H54 (cell line): ENCODE measurements around the gene ABCG2.
"Not testable (repeated sequence)": the region's sequence is repeated elsewhere in the genome, so short reads cannot be mapped to it uniquely, and the experiment has no call there.

Source experiments
- DNase-seq: peaks from one replicate; pipeline ENCODE4 v3.0.0; 2011; ENCODE audit warnings: low spot score, mixed read lengths; ENCODE audit not compliant: insufficient read length
- FAIRE-seq: peaks from 3 replicates; lab custom pipeline; 2011; peaks lifted over from hg19 to GRCh38; lab: Jason Lieb, UNC
- POLR2A ChIP-seq: IDR thresholded peaks from 2 replicates; pipeline ENCODE4 v1.6.1; 2011; ENCODE audit warnings: low read depth, mild to moderate bottlenecking, low read length

The ABCG2 gene

DNA sequence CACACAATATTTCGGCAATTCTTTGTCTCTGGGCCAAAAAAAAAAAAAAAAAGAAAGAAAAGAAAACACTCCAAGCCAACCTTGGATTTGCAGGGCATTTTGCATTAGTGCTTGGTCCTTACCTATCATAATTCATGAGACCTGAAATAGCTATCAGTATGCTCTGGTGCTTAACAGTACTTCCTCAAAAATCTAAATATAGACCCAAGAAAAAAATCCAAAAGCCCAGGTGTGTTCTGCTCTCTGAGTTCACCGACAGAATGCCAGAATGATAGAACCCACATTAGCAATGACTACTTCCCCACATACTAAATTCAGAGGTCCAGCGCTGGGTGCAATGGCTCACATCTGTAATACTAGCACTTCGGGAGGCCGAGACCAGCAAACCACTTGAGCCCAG, 42.9 kb downstream of the ABCG2 start:
- TF ChIP-seq POLR2A: no peak
- no peak for FAIRE-seq
- no peak for DNase-seq

DNA sequence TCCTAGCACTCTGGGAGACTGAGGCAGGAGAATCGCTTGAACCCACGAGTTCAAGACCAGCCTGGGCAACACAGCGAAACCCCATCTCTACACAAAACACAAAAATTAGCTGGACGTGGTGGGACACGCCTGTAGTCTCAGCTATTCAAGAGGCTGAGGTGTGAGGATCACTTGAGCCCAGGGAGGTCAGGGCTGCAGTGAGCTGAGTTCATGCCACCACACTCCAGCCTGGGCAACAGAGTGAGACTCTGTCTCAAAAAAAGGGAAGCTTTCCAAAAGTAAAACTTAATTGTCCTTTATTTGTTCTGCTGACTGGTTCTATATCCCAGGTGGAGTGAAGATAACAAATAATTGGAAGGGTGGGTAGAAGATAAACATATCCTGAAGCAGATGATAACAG, 45.6 kb downstream of the ABCG2 start:
- FAIRE-seq (no peak), DNase-seq (no peak)
- TF ChIP-seq POLR2A: no peak

DNA sequence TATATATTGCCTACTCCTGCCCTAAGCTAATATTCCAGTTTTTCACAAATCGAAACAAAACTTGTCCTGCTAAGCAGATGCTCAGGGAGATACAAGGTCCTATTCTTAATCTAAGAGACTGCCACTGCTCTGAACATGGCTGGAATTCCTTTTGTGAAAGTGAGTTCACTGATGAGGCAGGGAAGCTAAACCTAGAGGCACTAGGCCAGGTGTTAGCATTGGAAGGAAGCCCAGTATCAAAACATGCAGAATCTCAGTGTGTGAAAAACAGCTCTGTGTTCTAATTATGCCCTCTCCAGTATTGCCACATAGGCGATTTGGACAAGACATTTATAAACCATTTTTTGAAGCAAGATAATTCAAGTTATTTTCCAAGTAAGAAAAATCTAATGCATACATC, 47.6 kb downstream of the ABCG2 start:
- FAIRE-seq: no peak

DNA sequence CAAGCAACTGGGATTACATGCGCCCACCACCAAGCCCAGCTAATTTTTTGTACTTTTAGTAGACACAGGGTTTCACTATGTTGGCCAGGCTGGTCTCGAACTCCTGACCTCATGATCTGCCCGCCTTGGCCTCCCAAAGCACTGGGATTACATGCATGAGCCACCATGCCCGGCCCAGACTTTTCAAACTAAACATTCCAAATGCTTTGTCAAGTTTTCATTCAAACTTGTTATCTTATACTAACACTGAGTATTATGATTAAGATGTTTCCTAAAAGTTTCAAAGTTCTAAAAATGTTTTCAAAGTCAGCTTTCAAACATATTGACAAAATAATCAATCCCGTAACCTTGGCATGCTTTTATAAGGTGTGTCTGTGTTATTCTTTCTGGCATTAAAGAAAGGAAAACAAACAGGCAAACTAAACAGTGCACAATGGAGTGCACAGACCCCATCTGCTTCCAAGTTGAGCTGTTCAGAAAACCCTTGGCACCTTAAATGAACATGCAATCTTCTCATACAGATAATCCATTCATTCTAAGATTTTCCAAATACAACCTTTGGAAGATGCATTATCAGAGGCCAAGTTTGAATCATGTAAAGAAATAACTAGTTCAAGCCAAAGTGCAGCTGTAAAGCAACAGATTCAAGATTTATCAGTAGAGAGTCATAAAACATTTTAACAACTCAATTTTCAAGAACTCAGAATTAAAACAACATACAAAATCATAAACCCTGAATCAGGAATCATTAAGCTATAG, 49.1 kb downstream of the ABCG2 start:
- no peak for FAIRE-seq
- DNase-seq: no peak

More for the DNA sequence above, 47.6 kb downstream of the ABCG2 start:
- DNase-seq: no peak
- no peak for TF ChIP-seq POLR2A

DNA sequence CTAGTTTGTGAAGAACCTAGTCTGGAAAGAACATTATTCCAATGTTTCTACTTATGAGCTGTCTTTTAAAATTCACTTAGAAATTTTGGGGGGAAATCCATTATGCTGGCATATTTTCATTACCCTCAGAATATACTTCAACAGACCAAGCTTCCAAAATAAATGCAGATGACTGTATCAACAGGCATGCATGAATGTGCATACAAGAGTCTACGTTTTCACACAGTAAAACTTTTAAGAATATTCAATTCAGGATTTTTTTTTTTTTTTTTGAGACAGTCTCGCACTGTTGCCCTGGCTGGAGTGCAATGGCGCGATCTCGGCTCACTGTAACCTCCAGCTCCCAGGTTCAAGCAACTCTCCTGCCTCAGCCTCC, 49.7 kb downstream of the ABCG2 start:
- FAIRE-seq (no peak), DNase-seq (no peak)
- TF ChIP-seq POLR2A: no peak

More for the DNA sequence above, 49.1 kb downstream of the ABCG2 start:
- TF ChIP-seq POLR2A: no peak

DNA sequence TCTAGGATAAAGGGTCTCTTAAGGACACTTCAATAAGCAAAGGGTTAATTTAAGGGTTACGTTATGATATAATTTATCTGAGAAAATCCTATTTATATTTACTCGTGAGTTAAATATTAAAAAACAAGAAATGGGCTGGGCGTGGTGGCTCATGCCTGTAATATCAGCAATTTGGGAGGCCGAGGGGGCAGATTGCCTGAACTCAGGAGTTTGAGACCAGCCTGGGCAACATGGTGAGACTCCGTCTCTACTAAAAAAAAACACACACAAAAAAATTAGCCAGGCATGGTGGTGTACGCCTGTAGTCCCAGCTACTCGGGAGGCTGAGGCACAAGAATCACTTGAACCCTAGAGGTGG, 50.4 kb downstream of the ABCG2 start:
- not testable (repeated sequence) for DNase-seq, FAIRE-seq

DNA sequence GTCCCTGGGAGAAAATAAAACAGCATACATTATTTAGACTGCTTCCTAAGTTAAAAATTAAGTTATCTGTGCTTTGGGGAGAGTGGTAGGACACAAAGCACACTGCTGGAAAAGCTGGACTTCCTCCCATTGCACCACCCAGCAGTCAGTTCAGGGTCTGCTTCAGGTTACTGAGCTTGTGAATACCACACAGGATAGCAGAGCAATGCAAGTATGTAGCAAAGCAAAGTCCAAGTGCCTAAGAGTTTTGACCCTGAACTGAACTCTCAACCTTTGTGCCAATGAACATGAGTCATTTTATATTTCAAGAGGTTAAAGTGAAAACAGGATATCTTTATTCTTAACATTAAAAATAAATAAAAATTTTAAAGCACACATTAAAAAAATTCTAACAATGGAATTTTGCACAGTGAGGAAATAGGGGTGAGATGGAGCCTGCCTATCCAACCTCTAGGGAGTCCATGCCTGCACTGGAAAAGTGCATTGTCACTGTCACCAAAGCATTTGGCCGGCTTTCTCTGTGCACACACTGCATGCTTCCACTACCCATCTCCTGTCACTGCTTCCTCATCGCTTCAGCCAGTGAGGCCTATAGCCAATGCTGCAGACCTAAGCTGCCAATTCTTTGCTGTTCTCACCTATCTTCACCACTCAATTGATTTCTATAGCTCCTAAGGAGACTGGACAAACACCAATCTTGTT, 50.9 kb downstream of the ABCG2 start:
- FAIRE-seq: no peak
- DNase-seq: no peak

GRCh38 chr4:88106205-88106604, 52.2 kb downstream of the ABCG2 start:
- FAIRE-seq (no peak), DNase-seq (no peak)
- no peak for TF ChIP-seq POLR2A

More for the DNA sequence above, 50.9 kb downstream of the ABCG2 start:
- no peak for TF ChIP-seq POLR2A

DNA sequence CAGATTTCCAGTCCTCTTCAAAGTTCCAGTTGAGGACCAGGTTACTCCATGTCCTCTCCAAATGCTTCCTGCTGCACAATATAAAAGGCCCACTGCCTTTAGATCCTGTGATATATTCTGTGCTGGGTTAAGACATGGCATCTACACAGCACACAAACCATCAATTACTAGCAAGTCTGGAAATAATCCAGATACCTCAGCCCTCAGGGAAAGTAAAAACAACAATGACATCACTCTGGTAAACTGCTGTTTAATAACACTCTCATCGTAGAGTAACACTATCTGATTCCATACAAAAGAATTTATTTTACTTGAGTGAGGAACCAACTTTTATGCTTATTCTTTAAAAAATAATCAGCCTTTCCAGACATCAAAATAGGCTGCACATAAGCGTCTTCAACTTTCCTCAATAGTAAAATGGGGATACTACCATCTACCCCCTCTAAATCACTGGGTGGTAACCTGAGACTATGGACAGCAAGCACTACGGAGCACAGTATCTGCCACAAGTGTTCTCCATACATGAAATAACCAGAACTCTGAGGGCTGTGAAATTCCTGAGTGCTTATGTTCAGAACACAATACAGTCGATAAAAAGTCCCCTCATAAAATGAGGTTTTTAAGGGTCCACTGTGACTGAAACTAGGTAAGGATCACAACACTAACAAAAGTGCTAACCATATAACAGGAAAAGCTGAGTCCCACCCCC, 53.4 kb downstream of the ABCG2 start:
- peak; percentile 7 for DNase-seq
- no peak for TF ChIP-seq POLR2A
- peak; percentile 84 for FAIRE-seq

- FAIRE-seq (no peak), DNase-seq (no peak)
- no peak for TF ChIP-seq POLR2A
Measured at GRCh38 chr4:88102026-88102425, 56.4 kb downstream of the ABCG2 start.

GRCh38 chr4:88101165-88101564, 57.3 kb downstream of the ABCG2 start:
- FAIRE-seq (no peak), DNase-seq (no peak)
- TF ChIP-seq POLR2A: no peak

GRCh38 chr4:88098993-88099752, 59.3 kb downstream of the ABCG2 start:
- DNase-seq (no peak), FAIRE-seq (no peak)
- TF ChIP-seq POLR2A: no peak

- FAIRE-seq: no peak
- DNase-seq: no peak
- no peak for TF ChIP-seq POLR2A
Measured at GRCh38 chr4:88097781-88098180, 60.7 kb downstream of the ABCG2 start.

GRCh38 chr4:88097301-88097700, 61.1 kb downstream of the ABCG2 start:
- DNase-seq (no peak), FAIRE-seq (no peak)
- TF ChIP-seq POLR2A: no peak
